AG04450 (cell line): ENCODE measurements around the gene NBDY. TPM values are rescaled to one million over a fixed set of nuclear protein-coding genes. Genes with fewer than 3 reads are reported as not detected.

ENCODE experiments used
- CTCF ChIA-PET: fragments of 300-600, 350-600 bp; formaldehyde crosslinking; extraction: SDS; loops from one replicate; lab custom pipeline; 2022; ENCODE audit warnings: antibody characterized with exemption, inconsistent platforms; lab: Charles Lee
- POLR2A ChIA-PET: fragments of 350-600 bp; formaldehyde crosslinking; extraction: SDS; loops from one replicate; lab custom pipeline; 2021; ENCODE audit warnings: antibody characterized with exemption, inconsistent platforms; lab: Yijun Ruan, JAX
- DNase-seq: peaks from one replicate; pipeline ENCODE4 v3.0.0-alpha.2; 2011; ENCODE audit warnings: low read depth, low spot score
- H3K27ac ChIP-seq: one replicate; pipeline ENCODE4 v1.5.1; 2012; ENCODE audit warnings: low read depth, low read length, control low read depth
- H3K27me3 ChIP-seq: one replicate; pipeline ENCODE4 v1.6.0; 2012; ENCODE audit warnings: low read length; ENCODE audit not compliant: control insufficient read depth, insufficient read depth
- H3K4me3 ChIP-seq: 2 replicates; pipeline ENCODE4 v1.5.1; 2011; ENCODE audit warnings: mild to moderate bottlenecking, low read depth, low read length, control low read depth
- H3K9me3 ChIP-seq: 2 replicates; pipeline ENCODE4 v1.5.1; 2012; ENCODE audit warnings: low read length; ENCODE audit not compliant: control insufficient read depth, insufficient read depth
- polyA plus RNA-seq: library from polyadenylated mRNA; depleted of rRNA; stranded (reverse); fragments of >200 nt; gene quantifications from 2 replicates; pipeline ENCODE4 v1.2.3, GENCODE V29; 2011
- TF ChIP-seq, protein P1 (sequence below): IDR thresholded peaks from 2 replicates; pipeline ENCODE4 v1.5.1; 2011; ENCODE audit warnings: low read depth, low read length, control low read depth, inconsistent platforms

The NBDY gene
- polyA plus RNA-seq, 1 experiment = 51.7 TPM

- CTCF ChIA-PET = no interaction called here
Measured at GRCh38 chrX:56782791-56783449, 53.9 kb downstream of the NBDY start.

DNA sequence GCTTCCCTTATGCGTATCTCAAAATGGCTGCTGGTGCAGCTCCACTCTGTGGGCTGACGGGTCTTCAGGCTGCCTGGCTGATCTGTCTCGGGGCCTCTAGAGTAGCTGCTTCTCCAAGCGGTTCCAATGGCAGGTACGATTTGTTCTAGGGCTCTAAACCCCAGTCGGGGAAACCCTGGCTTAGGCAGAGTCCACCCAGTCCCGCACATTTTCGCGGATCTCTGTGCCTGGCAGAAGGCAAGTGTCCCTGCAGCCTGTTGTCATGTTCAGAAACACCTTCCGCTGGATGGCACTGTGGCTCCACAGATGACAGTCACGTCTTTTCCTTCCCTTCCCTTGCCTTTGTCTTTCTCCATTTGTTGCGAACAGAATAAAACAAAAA lies 54.4 kb downstream of the NBDY start:
- TF ChIP-seq, protein P1, sequence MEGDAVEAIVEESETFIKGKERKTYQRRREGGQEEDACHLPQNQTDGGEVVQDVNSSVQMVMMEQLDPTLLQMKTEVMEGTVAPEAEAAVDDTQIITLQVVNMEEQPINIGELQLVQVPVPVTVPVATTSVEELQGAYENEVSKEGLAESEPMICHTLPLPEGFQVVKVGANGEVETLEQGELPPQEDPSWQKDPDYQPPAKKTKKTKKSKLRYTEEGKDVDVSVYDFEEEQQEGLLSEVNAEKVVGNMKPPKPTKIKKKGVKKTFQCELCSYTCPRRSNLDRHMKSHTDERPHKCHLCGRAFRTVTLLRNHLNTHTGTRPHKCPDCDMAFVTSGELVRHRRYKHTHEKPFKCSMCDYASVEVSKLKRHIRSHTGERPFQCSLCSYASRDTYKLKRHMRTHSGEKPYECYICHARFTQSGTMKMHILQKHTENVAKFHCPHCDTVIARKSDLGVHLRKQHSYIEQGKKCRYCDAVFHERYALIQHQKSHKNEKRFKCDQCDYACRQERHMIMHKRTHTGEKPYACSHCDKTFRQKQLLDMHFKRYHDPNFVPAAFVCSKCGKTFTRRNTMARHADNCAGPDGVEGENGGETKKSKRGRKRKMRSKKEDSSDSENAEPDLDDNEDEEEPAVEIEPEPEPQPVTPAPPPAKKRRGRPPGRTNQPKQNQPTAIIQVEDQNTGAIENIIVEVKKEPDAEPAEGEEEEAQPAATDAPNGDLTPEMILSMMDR = no peak
- POLR2A ChIA-PET = no interaction called here
- Histone ChIP-seq H3K27me3 (no peaks in the 10 kb centered on the region), H3K9me3 (no peaks in the 10 kb centered on the region), H3K27ac (no peak overlapping the region), H3K4me3 (no peak overlapping the region)
- CTCF ChIA-PET = no interaction called here
- no peak for DNase-seq

More at GRCh38 chrX:56782791-56783449, 53.9 kb downstream of the NBDY start:
- Histone ChIP-seq H3K4me3 (no peak overlapping the region), H3K9me3 (no peaks in the 10 kb centered on the region), H3K27ac (no peak overlapping the region), H3K27me3 (no peaks in the 10 kb centered on the region)
- no peak for DNase-seq
- TF ChIP-seq, protein P1 = no peak
- POLR2A ChIA-PET = no interaction called here

DNA sequence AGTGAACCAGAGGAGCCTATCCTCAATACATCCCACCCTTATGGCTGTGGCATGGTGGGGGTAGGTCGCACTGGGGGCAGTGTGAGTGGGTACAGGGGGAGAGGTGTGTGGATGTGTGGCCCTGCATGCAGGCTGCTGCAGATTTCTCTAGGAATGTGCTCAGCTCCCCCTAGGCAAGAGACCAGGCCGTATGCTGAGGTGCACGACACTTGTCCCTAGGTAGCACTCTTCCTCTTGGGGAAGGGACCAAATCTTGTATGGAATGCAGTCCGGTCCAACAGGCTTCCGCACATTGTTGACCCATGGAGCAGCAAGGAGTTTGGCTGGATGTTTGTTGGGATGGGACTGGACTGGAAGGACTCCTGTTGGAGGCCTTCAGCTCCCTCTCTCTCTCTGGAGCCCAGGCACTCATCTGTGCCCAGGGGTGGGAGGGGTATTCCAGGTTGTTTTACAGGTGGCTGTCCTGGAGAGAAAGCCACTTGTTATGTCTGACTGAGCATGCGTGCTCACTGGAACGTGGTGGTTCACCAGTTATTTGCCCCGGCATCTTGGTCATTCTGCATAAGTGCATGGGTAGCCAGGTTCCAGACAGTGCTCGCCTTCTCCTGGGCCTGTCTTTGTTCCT lies 55.1 kb downstream of the NBDY start:
- no peak for DNase-seq
- no peak overlapping the region for H3K27ac ChIP-seq
- CTCF ChIA-PET = no interaction called here
- no peak overlapping the region for H3K4me3 ChIP-seq
- POLR2A ChIA-PET = no interaction called here
- TF ChIP-seq, protein P1 = no peak
- H3K9me3 ChIP-seq = no peaks in the 10 kb centered on the region
- H3K27me3 ChIP-seq = no peaks in the 10 kb centered on the region

DNA sequence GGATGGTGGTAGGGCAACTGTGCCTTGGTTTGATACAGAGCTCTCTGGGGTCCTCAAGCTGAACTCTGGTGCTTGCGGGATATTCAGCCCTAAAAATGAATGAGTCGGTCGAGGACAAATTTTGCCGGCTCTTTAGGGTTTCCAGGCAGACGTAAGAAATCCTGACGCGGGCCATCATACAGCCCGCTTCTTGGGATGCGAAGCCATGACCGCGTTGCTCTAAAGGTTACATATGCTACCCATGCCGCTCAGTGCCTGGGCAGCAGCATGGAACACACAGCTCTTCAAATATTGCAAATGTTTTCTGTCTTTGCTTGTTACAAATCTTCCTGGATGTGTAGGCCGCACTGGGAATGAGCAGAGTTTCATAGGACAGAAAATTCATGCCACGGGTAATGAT lies 55.6 kb downstream of the NBDY start:
- Histone ChIP-seq H3K27ac (no peak overlapping the region), H3K4me3 (no peak overlapping the region), H3K9me3 (no peaks in the 10 kb centered on the region), H3K27me3 (no peaks in the 10 kb centered on the region)
- DNase-seq = no peak
- TF ChIP-seq, protein P1 = no peak
- ChIA-PET POLR2A (no interaction called here), CTCF (no interaction called here)

- ChIA-PET POLR2A (no interaction called here), CTCF (no interaction called here)
- Histone ChIP-seq H3K27me3 (no peaks in the 10 kb centered on the region), H3K9me3 (no peaks in the 10 kb centered on the region), H3K4me3 (no peak overlapping the region), H3K27ac (no peak overlapping the region)
- no peak for DNase-seq
- TF ChIP-seq, protein P1 = no peak
Measured at GRCh38 chrX:56785442-56785841, 56.4 kb downstream of the NBDY start.
